Suprapubic skin (tissue), 4 donors: ENCODE measurements around the gene SORL1-AS1.

Experiments
- DNase-seq, 2 donors: peaks; one replicate each; pipeline ENCODE4 v3.0.0-alpha.2; 2019; ENCODE audit warnings: low spot score in 2 of 2
- H3K27ac ChIP-seq: fragments of 200-600 bp; sonication (generic); one replicate; pipeline ENCODE4 v1.5.1; 2019
- H3K27me3 ChIP-seq: fragments of 200-600 bp; sonication (generic); one replicate; pipeline ENCODE4 v1.5.1; 2019
- H3K36me3 ChIP-seq: fragments of 200-600 bp; sonication (generic); one replicate; pipeline ENCODE4 v1.5.1; 2019
- H3K4me1 ChIP-seq: fragments of 200-600 bp; sonication (generic); one replicate; pipeline ENCODE4 v1.5.1; 2019
- H3K4me3 ChIP-seq: fragments of 200-600 bp; sonication (generic); one replicate; pipeline ENCODE4 v1.5.1; 2019; ENCODE audit warnings: mild to moderate bottlenecking
- H3K9me3 ChIP-seq: fragments of 200-600 bp; sonication (generic); one replicate; pipeline ENCODE4 v1.5.1; 2019
- CTCF ChIP-seq, 2 donors: fragments of 200-600 bp in 1 of 2; fragments of 450-650 bp in 1 of 2; sonication (generic) in 1 of 2; IDR thresholded peaks; one replicate each; pipeline ENCODE4 v1.5.1; 2016 to 2019; ENCODE audit warnings: antibody characterized with exemption in 2 of 2, mild to moderate bottlenecking in 1 of 2, moderate library complexity in 1 of 2
- EP300 ChIP-seq: sonication (generic); formaldehyde crosslinking; IDR thresholded peaks from one replicate; pipeline ENCODE4 v1.6.1; 2017; ENCODE audit warnings: antibody characterized with exemption
- POLR2A ChIP-seq, 2 donors: fragments of 450-650 bp; IDR thresholded peaks; one replicate each; pipeline ENCODE4 v1.6.1; 2017; ENCODE audit warnings: antibody characterized with exemption in 2 of 2, mild to moderate bottlenecking in 2 of 2, moderate library complexity in 2 of 2
- POLR2AphosphoS5 ChIP-seq, 3 donors: sonication (generic); formaldehyde crosslinking; IDR thresholded peaks; one replicate each; pipeline ENCODE4 v1.6.1; 2017; ENCODE audit warnings: antibody characterized with exemption in 3 of 3
- WGBS: methylation state at CpG from one replicate; pipeline ENCODE4 v1.1.5; 2018; 5-methylcytosine and 5-hydroxymethylcytosine counted together

SORL1-AS1 gene

GRCh38 chr11:121425828-121426227 lies 26.9 kb downstream of the SORL1-AS1 start:
- DNase-seq, result no peak
- no peak overlapping the region for H3K27ac ChIP-seq
- no peak overlapping the region for H3K4me3 ChIP-seq
- H3K4me1 ChIP-seq, result peaks cover 11% of the 10 kb centered on the region
- WGBS, result 96% methylated on average over 5 of the region's 5 CpGs
- no peaks in the 10 kb centered on the region for H3K36me3 ChIP-seq
- no peaks in the 10 kb centered on the region for H3K9me3 ChIP-seq
- H3K27me3 ChIP-seq, result peaks cover 16% of the 10 kb centered on the region
- TF ChIP-seq POLR2AphosphoS5 (IDR thresholded peaks at IDR 0.05) (no peak), POLR2A (IDR thresholded peaks at IDR 0.05) (no peak)

- DNase-seq, result no peak
- Histone ChIP-seq H3K9me3 (no peaks in the 10 kb centered on the region), H3K27me3 (peaks cover 7% of the 10 kb centered on the region), H3K36me3 (no peaks in the 10 kb centered on the region), H3K4me3 (no peak overlapping the region), H3K4me1 (peaks cover 31% of the 10 kb centered on the region), H3K27ac (no peak overlapping the region)
- 53% methylated on average over 4 of the region's 4 CpGs for WGBS
- TF ChIP-seq CTCF (IDR thresholded peaks at IDR 0.05) (no peak), POLR2A (IDR thresholded peaks at IDR 0.05) (no peak), POLR2AphosphoS5 (IDR thresholded peaks at IDR 0.05) (no peak)
Observed at GRCh38 chr11:121422675-121423074, 30.1 kb downstream of the SORL1-AS1 start.

- 85% methylated on average over 4 of the region's 4 CpGs for WGBS
- H3K9me3 ChIP-seq, result no peaks in the 10 kb centered on the region
- no peak for TF ChIP-seq POLR2A (IDR thresholded peaks at IDR 0.05)
- no peak for TF ChIP-seq CTCF (IDR thresholded peaks at IDR 0.05)
- no peak for TF ChIP-seq POLR2AphosphoS5 (IDR thresholded peaks at IDR 0.05)
- no peak for TF ChIP-seq EP300
- DNase-seq, result no peak
- no peaks in the 10 kb centered on the region for H3K36me3 ChIP-seq
- no peak overlapping the region for H3K4me3 ChIP-seq
- H3K27me3 ChIP-seq, result no peaks in the 10 kb centered on the region
- no peak overlapping the region for H3K27ac ChIP-seq
- H3K4me1 ChIP-seq, result peaks cover 34% of the 10 kb centered on the region
Observed at GRCh38 chr11:121421149-121421901, 31.4 kb downstream of the SORL1-AS1 start.

GRCh38 chr11:121420398-121420797 lies 32.4 kb downstream of the SORL1-AS1 start:
- no peak overlapping the region for H3K4me3 ChIP-seq
- peaks cover 41% of the 10 kb centered on the region for H3K4me1 ChIP-seq
- no peaks in the 10 kb centered on the region for H3K36me3 ChIP-seq
- TF ChIP-seq POLR2AphosphoS5 (IDR thresholded peaks at IDR 0.05) (no peak), POLR2A (IDR thresholded peaks at IDR 0.05) (no peak), CTCF (IDR thresholded peaks at IDR 0.05) (no peak), EP300 (no peak)
- no peak for DNase-seq
- no peak overlapping the region for H3K27ac ChIP-seq
- no peaks in the 10 kb centered on the region for H3K27me3 ChIP-seq
- WGBS, result 85% methylated on average over 2 of the region's 2 CpGs
- no peaks in the 10 kb centered on the region for H3K9me3 ChIP-seq

GRCh38 chr11:121419836-121420235 lies 32.9 kb downstream of the SORL1-AS1 start:
- TF ChIP-seq POLR2A (IDR thresholded peaks at IDR 0.05), result no peak
- TF ChIP-seq EP300, result no peak
- no peak for TF ChIP-seq POLR2AphosphoS5 (IDR thresholded peaks at IDR 0.05)
- TF ChIP-seq CTCF (IDR thresholded peaks at IDR 0.05), result no peak
- Histone ChIP-seq H3K9me3 (no peaks in the 10 kb centered on the region), H3K4me1 (peaks cover 41% of the 10 kb centered on the region), H3K27ac (no peak overlapping the region), H3K27me3 (no peaks in the 10 kb centered on the region), H3K36me3 (no peaks in the 10 kb centered on the region), H3K4me3 (no peak overlapping the region)
- no peak for DNase-seq
- WGBS, result 47% methylated on average over 4 of the region's 4 CpGs
